ENCODE measurements around the gene N4BP2L1.
"Not testable (repeated sequence)": the region's sequence is repeated elsewhere in the genome, so short reads cannot be mapped to it uniquely, and the experiment has no call there.

Gene N4BP2L1

GRCh38 chr13:32385410-32385809, 42.5 kb downstream of the N4BP2L1 start:
- no peak for DNase-seq

- no peak for DNase-seq
Measured at GRCh38 chr13:32384702-32385101, 43.2 kb downstream of the N4BP2L1 start.

DNA sequence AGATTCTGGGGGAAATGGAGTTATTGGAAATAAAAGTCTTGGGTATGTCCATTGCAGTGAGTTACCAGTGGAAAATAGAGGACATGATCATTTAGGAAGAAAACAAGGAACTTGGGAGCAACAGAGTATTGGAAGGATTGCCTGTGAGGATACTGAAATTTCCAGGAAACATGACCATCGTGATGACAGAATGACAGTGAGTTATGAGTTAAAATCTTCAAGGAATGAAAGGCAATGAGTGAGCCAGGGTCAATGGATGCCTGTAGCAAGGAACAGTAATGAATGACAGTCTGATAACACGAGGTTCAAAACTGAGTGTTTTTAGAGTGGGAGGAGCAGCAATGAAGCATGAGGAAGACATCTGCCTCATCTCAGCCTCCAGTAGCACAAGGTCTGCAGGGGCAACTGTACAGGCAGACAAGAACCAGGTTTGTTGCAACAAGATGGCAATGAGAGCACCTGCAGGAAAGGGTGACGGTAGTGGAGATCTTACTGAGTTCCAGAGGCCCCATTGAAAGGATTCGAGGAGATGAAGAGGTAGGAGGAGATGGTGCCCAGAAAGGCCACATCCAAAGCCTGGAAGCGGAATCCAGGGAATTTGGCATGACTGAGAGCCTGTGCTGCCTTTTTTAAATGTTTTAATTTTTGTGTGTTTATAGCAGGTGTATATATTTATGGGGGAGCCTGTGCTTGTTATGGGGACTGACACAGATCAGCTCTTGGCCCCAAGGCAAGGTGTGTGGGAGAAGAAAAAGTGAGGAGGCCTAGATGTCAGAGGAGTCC, 43.9 kb downstream of the N4BP2L1 start:
- no peak for DNase-seq

- DNase-seq, result no peak
Measured at GRCh38 chr13:32381539-32381938, 46.4 kb downstream of the N4BP2L1 start.

DNA sequence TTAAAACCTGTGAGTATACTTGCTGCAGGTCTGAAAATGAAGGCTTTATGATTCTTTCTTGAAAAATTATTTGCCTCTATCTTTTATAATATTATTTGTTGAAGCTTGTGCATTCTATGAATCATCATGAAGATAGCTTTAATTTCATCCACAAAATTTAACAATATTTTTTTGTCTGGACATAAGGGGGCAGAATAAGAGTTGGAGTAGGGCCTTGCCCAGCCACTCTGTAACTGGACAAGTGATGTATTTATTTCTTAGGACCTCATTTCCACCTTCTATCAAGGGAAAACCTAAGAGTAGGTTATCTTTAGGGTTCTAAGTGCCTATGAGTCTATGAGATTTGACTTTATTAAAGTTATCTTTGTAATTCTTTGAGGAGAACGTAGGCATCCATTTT, 49.9 kb downstream of the N4BP2L1 start:
- no peak for DNase-seq

GRCh38 chr13:32376642-32377415, 51.1 kb downstream of the N4BP2L1 start:
- no peak for DNase-seq

DNA sequence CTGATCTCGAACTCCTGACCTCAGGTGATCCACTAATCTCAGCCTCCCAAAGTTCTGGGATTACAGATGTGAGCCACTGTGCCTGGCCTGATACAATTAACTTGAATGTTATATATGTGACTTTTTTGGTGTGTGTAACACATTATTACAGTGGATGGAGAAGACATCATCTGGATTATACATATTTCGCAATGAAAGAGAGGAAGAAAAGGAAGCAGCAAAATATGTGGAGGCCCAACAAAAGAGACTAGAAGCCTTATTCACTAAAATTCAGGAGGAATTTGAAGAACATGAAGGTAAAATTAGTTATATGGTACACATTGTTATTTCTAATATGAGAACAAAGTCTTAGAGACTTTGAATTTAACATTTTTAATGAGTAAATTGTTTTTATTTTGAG, 57.1 kb downstream of the N4BP2L1 start:
- no peak for DNase-seq

DNA sequence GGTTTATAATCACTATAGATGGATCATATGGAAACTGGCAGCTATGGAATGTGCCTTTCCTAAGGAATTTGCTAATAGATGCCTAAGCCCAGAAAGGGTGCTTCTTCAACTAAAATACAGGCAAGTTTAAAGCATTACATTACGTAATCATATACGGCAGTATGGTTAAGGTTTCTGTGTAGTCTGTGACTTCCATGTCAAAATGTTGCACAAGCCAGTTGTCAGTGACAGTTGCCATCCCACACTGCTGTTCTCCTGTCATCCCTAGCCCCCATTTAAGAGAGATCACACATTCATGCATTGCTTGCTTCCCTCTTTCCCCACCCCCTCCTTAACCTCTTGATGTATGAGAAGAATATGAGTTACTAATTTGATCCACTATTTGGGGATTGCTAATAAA, 65.4 kb downstream of the N4BP2L1 start:
- DNase-seq, result no peak

- not testable (repeated sequence) for DNase-seq
Measured at GRCh38 chr13:32355935-32356334, 72.0 kb downstream of the N4BP2L1 start.

GRCh38 chr13:32354040-32354439, 73.9 kb downstream of the N4BP2L1 start:
- DNase-seq, result no peak

- not testable (repeated sequence) for DNase-seq
Measured at GRCh38 chr13:32350839-32351441, 77.0 kb downstream of the N4BP2L1 start.
